Keratinocyte (primary cell): ENCODE data around the gene RHBDD1. TPM values are rescaled to one million over a fixed set of nuclear protein-coding genes. Genes with fewer than 3 reads are reported as not detected.
A peak's percentile ranks its signal among the peaks of the same experiment; 100 is the strongest.

ENCODE experiments used
- DNase-seq: peaks from one replicate; pipeline ENCODE4 v3.0.0-alpha.2; 2011; ENCODE audit warnings: low read depth, missing footprints, low spot score
- FAIRE-seq: peaks from 2 replicates; lab custom pipeline; 2011; peaks lifted over from hg19 to GRCh38; lab: Jason Lieb, UNC
- H2AFZ ChIP-seq: 2 replicates; pipeline ENCODE4 v1.6.0; 2012; ENCODE audit warnings: low read length, control low read depth, inconsistent platforms; ENCODE audit not compliant: control insufficient read depth
- H3K27ac ChIP-seq: 2 replicates; pipeline ENCODE4 v1.5.1; 2011; ENCODE audit warnings: low read length; ENCODE audit not compliant: control insufficient read depth, insufficient read depth
- H3K27me3 ChIP-seq: 3 replicates; pipeline ENCODE4 v1.6.0; 2011; ENCODE audit warnings: low read length; ENCODE audit not compliant: control insufficient read depth, insufficient read depth; ENCODE audit errors: extremely low read depth
- H3K36me3 ChIP-seq, 2 experiments: 2 replicates in 1 of 2; 3 replicates in 1 of 2; pipeline ENCODE4 v1.5.1; 2011; ENCODE audit warnings: low read length in 2 of 2, mild to moderate bottlenecking in 1 of 2; ENCODE audit not compliant: control insufficient read depth in 2 of 2, insufficient read depth in 2 of 2; ENCODE audit errors: extremely low read depth in 1 of 2
- H3K4me1 ChIP-seq: 3 replicates; pipeline ENCODE4 v1.5.1; 2011; ENCODE audit warnings: low read length; ENCODE audit not compliant: control insufficient read depth, insufficient read depth; ENCODE audit errors: extremely low read depth
- H3K4me2 ChIP-seq: 3 replicates; pipeline ENCODE4 v1.6.0; 2011; ENCODE audit warnings: low read depth, low read length; ENCODE audit not compliant: control insufficient read depth, insufficient read depth; ENCODE audit errors: extremely low read depth
- H3K4me3 ChIP-seq, 3 experiments: fragments of 200-600 bp in 1 of 3; sonication (generic) in 1 of 3; 2 replicates in 2 of 3; 3 replicates in 1 of 3; pipeline ENCODE4 v1.5.1; 2011 to 2016; ENCODE audit warnings: low read length in 3 of 3, mild to moderate bottlenecking in 3 of 3, control low read depth in 2 of 3, inconsistent platforms in 1 of 3, low read depth in 1 of 3, mixed read lengths in 1 of 3, mixed run types in 1 of 3, moderate library complexity in 1 of 3; ENCODE audit not compliant: control insufficient read depth in 2 of 3, insufficient read depth in 2 of 3; ENCODE audit errors: extremely low read depth in 1 of 3
- H3K79me2 ChIP-seq: 2 replicates; pipeline ENCODE4 v1.6.0; 2012; ENCODE audit warnings: low read length; ENCODE audit not compliant: control insufficient read depth, insufficient read depth
- H3K9ac ChIP-seq: 3 replicates; pipeline ENCODE4 v1.6.0; 2011; ENCODE audit warnings: low read length; ENCODE audit not compliant: control insufficient read depth, insufficient read depth; ENCODE audit errors: extremely low read depth
- H3K9me1 ChIP-seq: 3 replicates; pipeline ENCODE4 v1.6.0; 2011; ENCODE audit warnings: low read length; ENCODE audit not compliant: control insufficient read depth, insufficient read depth; ENCODE audit errors: extremely low read depth
- H3K9me3 ChIP-seq: 2 replicates; pipeline ENCODE4 v1.5.1; 2012; ENCODE audit warnings: low read depth, low read length; ENCODE audit not compliant: control insufficient read depth
- H4K20me1 ChIP-seq: 3 replicates; pipeline ENCODE4 v1.6.0; 2011; ENCODE audit warnings: low read length; ENCODE audit not compliant: control insufficient read depth, insufficient read depth; ENCODE audit errors: extremely low read depth
- EZH2 ChIP-seq: IDR thresholded peaks from one replicate; pipeline ENCODE4 v1.6.1; 2012; ENCODE audit warnings: inconsistent platforms, mild to moderate bottlenecking, low read length, moderate library complexity
- dilution Hi-C: fragments of 300-500 bp; cut with MboI; formaldehyde crosslinking; loops from one replicate; pipeline ENCODE4 v1.7.0; 2020; ENCODE audit warnings: low sequenced_read_pairs; ENCODE audit not compliant: extremely low pct_ligation_motif_present
- polyA plus RNA-seq, 5 experiments: library from polyadenylated mRNA; depleted of rRNA in 3 of 5; stranded (reverse) in 3 of 5; stranded (forward) in 1 of 5; unstranded in 1 of 5; fragments of >200 nt; gene quantifications; 1 replicate in 1 of 5; 2 replicates in 3 of 5; 3 replicates in 1 of 5; pipeline versions ENCODE4 v1.2.1 to v1.2.3, GENCODE V29; 2011 to 2012; ENCODE audit warnings: missing spikeins in 2 of 5, low read depth in 1 of 5, low replicate concordance in 1 of 5
- TF ChIP-seq, protein P1 (sequence below), 3 experiments: IDR thresholded peaks in 1 of 3; conservative IDR thresholded peaks in 1 of 3; optimal IDR thresholded peaks in 1 of 3; 2 replicates in 2 of 3; 3 replicates in 1 of 3; pipeline versions ENCODE3 to v1.5.1; 2011; ENCODE audit warnings: low read length in 3 of 3, mild to moderate bottlenecking in 3 of 3, moderate library complexity in 2 of 3, control low read depth in 1 of 3, inconsistent platforms in 1 of 3; ENCODE audit not compliant: insufficient read depth in 2 of 3; ENCODE audit errors: extremely low read depth in 1 of 3

The RHBDD1 gene
- polyA plus RNA-seq, 1 donor (not counting 4 experiments of a cell fraction or from before 2014, with no cell fraction given): 27.8 TPM

DNA sequence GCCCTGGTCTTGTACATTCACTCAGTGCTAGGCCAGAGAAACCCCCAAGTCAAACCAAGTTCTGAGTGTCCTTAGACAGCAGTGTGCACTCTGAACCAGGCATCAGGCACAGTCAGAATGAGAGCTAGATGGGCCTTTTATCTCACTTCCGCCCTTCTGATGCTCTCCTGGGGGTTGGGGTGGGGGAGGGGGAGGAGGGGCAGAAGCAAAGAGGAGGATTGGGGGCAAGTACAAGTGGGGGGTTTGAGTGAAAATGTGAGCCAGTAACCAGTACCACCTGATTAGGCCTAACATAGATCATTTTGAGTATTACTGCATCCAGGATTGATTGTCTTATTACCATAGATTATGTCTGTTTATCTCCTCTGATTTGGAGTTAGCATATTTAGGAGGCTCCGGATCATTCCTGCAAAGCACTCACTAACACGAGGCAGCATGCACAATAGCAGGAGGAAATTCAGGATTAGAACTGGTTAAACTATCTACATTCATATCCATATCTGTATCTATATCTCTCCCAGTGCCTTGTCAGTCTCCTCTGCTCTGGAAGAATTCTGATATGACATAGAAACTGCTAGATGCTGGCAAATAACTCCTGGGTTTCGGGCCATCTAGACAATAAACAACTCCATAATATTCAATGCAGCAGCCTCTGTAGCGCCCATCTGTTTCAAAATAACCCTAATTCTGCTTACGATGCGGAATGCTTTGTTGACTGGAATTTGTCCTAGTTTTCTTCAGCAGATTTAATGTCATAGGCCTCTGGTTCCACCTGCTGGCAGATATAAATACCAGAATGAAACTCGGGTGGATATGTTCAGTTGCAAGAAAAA lies 149.1 kb downstream of the RHBDD1 start:
- Histone ChIP-seq H3K9me3 (no peaks in the 10 kb centered on the region), H3K4me1 (no peaks in the 10 kb centered on the region), H3K4me3 (no peak overlapping the region), H3K79me2 (no peaks in the 10 kb centered on the region), H3K4me2 (no peak overlapping the region), H3K27ac (no peak overlapping the region), H3K27me3 (no peaks in the 10 kb centered on the region), H2AFZ (no peak overlapping the region), H4K20me1 (no peaks in the 10 kb centered on the region), H3K9me1 (no peaks in the 10 kb centered on the region), H3K36me3 (no peaks in the 10 kb centered on the region), H3K9ac (no peak overlapping the region)
- no peak for DNase-seq
- dilution Hi-C loops: no loop called here
- FAIRE-seq: peak; percentile 78
- TF ChIP-seq, protein P1, sequence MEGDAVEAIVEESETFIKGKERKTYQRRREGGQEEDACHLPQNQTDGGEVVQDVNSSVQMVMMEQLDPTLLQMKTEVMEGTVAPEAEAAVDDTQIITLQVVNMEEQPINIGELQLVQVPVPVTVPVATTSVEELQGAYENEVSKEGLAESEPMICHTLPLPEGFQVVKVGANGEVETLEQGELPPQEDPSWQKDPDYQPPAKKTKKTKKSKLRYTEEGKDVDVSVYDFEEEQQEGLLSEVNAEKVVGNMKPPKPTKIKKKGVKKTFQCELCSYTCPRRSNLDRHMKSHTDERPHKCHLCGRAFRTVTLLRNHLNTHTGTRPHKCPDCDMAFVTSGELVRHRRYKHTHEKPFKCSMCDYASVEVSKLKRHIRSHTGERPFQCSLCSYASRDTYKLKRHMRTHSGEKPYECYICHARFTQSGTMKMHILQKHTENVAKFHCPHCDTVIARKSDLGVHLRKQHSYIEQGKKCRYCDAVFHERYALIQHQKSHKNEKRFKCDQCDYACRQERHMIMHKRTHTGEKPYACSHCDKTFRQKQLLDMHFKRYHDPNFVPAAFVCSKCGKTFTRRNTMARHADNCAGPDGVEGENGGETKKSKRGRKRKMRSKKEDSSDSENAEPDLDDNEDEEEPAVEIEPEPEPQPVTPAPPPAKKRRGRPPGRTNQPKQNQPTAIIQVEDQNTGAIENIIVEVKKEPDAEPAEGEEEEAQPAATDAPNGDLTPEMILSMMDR (optimal IDR thresholded peaks at IDR 0.05 in 1 of 3, IDR thresholded peaks at IDR 0.05 in 1 of 3, conservative IDR thresholded peaks at IDR 0.05 in 1 of 3; ENCODE audit: extremely low read depth in 1 of 3, insufficient read depth in 2 of 3, low read length in 3 of 3): peak; percentile 44 to 60 (median 57)
- no peak for TF ChIP-seq EZH2

DNA sequence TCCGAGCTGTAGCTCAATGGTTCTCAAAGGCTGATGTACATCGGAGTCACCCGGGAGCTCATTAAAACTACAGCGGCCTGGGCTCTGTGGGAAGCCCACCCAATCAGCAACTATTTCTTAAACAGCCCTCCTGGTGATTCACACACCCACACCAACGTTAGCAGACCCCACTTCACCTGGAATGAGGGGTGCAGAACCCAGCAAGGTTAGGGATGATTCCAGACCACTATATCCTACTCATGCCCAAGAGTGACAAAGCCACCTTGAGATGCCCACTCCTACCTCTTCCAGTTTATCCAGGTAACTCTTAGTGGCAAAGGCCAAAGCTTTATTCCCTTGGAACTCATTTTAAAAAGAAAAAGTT lies 149.7 kb downstream of the RHBDD1 start:
- DNase-seq (no peak), FAIRE-seq (no peak)
- Histone ChIP-seq H3K4me3 (no peak overlapping the region), H4K20me1 (no peaks in the 10 kb centered on the region), H3K9me3 (no peaks in the 10 kb centered on the region), H3K4me1 (no peaks in the 10 kb centered on the region), H3K9me1 (no peaks in the 10 kb centered on the region), H3K79me2 (no peaks in the 10 kb centered on the region), H3K36me3 (no peaks in the 10 kb centered on the region), H3K4me2 (no peak overlapping the region), H3K27me3 (no peaks in the 10 kb centered on the region), H3K27ac (no peak overlapping the region), H2AFZ (no peak overlapping the region), H3K9ac (no peak overlapping the region)
- TF ChIP-seq EZH2: no peak
- TF ChIP-seq, protein P1 (optimal IDR thresholded peaks at IDR 0.05 in 1 of 3, IDR thresholded peaks at IDR 0.05 in 1 of 3, conservative IDR thresholded peaks at IDR 0.05 in 1 of 3; ENCODE audit: extremely low read depth in 1 of 3, insufficient read depth in 2 of 3, low read length in 3 of 3): no peak
- dilution Hi-C loops: no loop called here
